Upper lobe of left lung (tissue), 4 donors: ENCODE data around the gene SAAL1.

Experiments
- CTCF ChIP-seq, 6 experiments: fragments of 450-650 bp in 4 of 6; fragments of 200-600 bp in 2 of 6; sonication (generic) in 2 of 6; IDR thresholded peaks; one replicate each; pipeline ENCODE4 v1.5.1; 2016 to 2019; ENCODE audit warnings: antibody characterized with exemption in 6 of 6
- EP300 ChIP-seq, 4 donors: sonication (generic); formaldehyde crosslinking; IDR thresholded peaks; one replicate each; pipeline ENCODE4 v1.5.1; 2017; ENCODE audit warnings: antibody characterized with exemption in 4 of 4, control low read depth in 2 of 4
- POLR2A ChIP-seq, 4 donors: fragments of 450-650 bp; IDR thresholded peaks; one replicate each; pipeline ENCODE4 v1.5.1; 2016 to 2017; ENCODE audit warnings: antibody characterized with exemption in 4 of 4, mild to moderate bottlenecking in 2 of 4
- POLR2AphosphoS5 ChIP-seq, 2 donors: sonication (generic); formaldehyde crosslinking; IDR thresholded peaks; one replicate each; pipeline ENCODE4 v1.5.1; 2017; ENCODE audit warnings: antibody characterized with exemption in 2 of 2

- TF ChIP-seq CTCF (IDR thresholded peaks at IDR 0.05) (no peak), POLR2A (IDR thresholded peaks at IDR 0.05) (no peak), EP300 (IDR thresholded peaks at IDR 0.05) (no peak), POLR2AphosphoS5 (IDR thresholded peaks at IDR 0.05) (no peak)
Measured at GRCh38 chr11:18145837-18146236, 40.0 kb upstream of the SAAL1 start.
